ENCODE data around the gene ATP1A1. TPM values are rescaled to one million over a fixed set of nuclear protein-coding genes. Genes with fewer than 3 reads are reported as not detected.

ATP1A1 gene
- total RNA-seq, 1 donor from 2014 or later = 261 TPM

DNA sequence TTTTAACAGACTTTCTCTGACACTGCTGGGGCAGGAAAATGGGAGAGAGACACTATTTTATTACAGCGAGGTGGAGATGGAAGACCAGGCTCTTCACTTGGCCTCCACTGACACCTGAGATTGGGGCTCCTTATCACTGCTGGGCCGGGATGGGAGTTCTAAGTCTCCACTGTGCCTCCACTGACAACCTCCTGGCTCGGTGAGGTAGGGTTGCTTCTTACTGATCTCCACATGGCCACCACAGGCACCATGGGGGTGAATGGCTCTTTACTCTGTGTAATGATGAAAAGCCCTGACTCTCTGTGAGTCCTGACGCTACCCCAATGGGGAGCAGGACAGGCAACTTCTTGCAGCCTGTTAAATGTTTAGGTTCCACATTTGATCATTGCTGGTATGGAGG is 67.7 kb downstream of the ATP1A1 start:
- TF ChIP-seq, protein P1, sequence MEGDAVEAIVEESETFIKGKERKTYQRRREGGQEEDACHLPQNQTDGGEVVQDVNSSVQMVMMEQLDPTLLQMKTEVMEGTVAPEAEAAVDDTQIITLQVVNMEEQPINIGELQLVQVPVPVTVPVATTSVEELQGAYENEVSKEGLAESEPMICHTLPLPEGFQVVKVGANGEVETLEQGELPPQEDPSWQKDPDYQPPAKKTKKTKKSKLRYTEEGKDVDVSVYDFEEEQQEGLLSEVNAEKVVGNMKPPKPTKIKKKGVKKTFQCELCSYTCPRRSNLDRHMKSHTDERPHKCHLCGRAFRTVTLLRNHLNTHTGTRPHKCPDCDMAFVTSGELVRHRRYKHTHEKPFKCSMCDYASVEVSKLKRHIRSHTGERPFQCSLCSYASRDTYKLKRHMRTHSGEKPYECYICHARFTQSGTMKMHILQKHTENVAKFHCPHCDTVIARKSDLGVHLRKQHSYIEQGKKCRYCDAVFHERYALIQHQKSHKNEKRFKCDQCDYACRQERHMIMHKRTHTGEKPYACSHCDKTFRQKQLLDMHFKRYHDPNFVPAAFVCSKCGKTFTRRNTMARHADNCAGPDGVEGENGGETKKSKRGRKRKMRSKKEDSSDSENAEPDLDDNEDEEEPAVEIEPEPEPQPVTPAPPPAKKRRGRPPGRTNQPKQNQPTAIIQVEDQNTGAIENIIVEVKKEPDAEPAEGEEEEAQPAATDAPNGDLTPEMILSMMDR (conservative IDR thresholded peaks at IDR 0.05; ENCODE audit: low read depth, low read length) = no peak
- no peak overlapping the region for H3K4me3 ChIP-seq (ENCODE audit: low read depth, low read length)
- no peak for DNase-seq (ENCODE audit: low read depth)

DNA sequence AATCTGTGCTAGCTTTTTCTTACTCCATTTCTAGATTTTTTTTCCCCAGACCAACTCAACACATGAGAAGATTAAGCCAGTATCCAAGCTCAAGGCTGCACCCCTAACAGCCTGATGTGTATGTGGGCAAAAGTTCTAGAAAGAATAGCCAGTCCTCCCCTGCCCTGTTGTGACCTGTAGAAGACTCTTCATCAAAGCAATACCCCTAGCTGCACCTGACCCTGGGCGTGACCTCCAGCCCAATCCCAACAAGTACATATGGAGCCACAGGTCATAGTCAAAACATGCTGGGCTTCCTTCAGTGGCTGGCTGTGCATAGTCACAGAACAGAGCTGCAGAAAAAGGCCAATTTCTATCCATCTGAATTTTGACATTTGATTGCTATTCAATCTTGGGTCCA is 72.5 kb downstream of the ATP1A1 start:
- TF ChIP-seq, protein P1 (conservative IDR thresholded peaks at IDR 0.05; ENCODE audit: low read depth, low read length) = no peak
- no peak overlapping the region for H3K4me3 ChIP-seq (ENCODE audit: low read depth, low read length)
- DNase-seq (ENCODE audit: low read depth) = no peak

DNA sequence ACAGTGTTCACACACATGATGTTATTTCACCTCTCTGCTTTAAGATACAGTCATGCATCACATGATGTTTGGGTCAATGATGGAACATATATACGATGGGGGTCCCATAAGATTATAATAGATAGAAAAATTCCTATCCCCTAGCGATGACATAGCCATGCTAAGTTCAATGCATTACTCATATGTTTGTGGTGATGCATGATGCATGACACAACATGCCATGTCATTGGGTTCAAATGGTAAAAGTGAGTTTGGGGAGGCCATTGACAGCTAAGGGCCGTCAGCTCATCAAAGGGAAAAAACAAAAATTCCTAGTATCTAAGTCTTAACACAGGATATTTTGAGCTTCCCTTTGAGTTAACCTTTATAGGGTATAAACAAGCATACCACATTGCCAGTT is 73.6 kb downstream of the ATP1A1 start:
- no peak for DNase-seq (ENCODE audit: low read depth)
- H3K4me3 ChIP-seq (ENCODE audit: low read depth, low read length) = no peak overlapping the region
- TF ChIP-seq, protein P1 (conservative IDR thresholded peaks at IDR 0.05; ENCODE audit: low read depth, low read length) = no peak

DNA sequence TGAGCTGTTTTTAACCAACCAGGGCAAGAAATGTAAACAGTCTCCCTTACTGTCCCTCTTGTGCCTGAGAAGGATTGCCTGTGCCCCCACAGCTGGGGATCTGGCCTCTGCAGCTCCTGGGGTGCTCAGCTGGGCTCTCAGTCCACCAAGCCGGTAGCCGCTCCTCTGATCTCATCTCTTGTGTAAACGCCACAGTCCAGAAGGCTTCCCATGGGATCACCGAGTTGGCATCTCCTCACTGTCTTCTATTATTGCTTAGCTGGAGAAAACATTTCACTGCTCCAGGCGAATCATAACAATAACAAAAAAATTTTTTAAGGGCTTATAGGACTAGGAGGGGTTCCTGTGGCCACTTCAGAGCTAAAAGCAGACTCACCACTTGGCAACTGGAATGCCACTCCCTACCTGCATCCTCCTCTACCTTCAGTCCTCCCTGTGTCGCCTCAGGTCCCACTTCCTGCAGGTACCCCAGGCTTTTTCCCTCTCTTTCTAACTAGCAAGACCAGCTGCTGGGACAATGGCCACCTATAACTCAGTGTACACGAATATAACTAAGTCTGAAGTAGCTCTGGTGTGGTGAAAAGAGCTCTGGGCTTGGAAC is 75.8 kb downstream of the ATP1A1 start:
- no peak for DNase-seq (ENCODE audit: low read depth)
- TF ChIP-seq, protein P1 (conservative IDR thresholded peaks at IDR 0.05; ENCODE audit: low read depth, low read length) = no peak
- H3K4me3 ChIP-seq (ENCODE audit: low read depth, low read length) = no peak overlapping the region

DNA sequence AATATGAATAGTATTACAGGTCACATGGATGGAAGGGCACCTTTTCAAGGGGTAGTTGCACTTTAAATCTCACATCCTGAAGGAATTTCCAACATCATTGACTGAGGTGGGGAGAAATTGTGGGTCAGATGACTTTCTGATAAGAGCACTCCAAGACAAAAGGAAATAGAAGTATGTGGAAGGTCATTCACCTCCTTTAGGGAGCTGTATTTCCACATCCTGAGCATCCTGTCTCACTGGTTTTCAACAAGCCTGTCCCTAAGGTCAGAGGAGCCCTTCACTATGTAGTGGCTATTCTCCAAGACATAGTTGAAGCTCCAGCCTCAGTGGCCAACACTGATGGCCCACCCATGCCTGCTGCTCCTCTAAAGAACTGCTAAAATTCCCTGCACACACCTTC is 76.5 kb downstream of the ATP1A1 start:
- TF ChIP-seq, protein P1 (conservative IDR thresholded peaks at IDR 0.05; ENCODE audit: low read depth, low read length) = no peak
- no peak for DNase-seq (ENCODE audit: low read depth)
- no peak overlapping the region for H3K4me3 ChIP-seq (ENCODE audit: low read depth, low read length)

DNA sequence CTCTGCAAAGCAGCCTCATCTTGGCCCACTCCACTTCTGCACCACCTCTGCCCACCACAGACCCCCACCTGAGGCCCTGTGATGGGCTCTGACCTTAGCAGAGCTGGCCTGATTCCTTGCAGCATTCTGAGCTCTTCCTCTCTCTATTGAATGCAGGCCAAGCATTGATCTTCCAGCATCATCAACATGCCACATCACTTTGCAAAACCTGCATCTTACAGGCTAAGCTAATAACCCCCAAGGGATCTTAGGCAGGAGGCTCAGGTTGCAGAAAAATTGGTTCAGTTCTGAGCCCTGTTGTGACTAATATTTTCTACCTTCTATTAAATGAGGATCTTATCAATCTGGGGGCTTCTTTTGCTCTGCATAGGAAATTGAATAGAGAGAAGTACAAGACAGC is 78.7 kb downstream of the ATP1A1 start:
- TF ChIP-seq, protein P1 (conservative IDR thresholded peaks at IDR 0.05; ENCODE audit: low read depth, low read length) = no peak
- no peak for DNase-seq (ENCODE audit: low read depth)
- H3K4me3 ChIP-seq (ENCODE audit: low read depth, low read length) = no peak overlapping the region

DNA sequence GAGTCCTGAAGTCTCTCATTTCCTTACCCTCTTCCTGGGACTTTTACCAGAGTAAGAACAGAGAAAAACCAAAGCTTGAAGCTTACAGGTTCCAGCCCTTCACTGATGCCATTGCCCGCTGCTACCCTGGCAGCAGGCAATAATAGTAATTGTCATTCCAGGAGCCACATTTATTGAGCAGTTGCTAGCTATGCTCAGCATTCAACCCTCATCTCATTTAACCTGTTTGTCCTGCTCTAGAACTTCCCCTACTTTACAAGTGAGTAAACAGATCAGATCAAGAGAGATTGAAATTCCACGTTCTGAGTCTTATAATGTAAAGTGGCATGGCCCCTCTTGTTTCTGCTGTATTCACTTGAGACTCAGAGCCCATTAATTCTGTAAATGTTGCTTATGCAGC is 80.4 kb downstream of the ATP1A1 start:
- DNase-seq (ENCODE audit: low read depth) = no peak
- TF ChIP-seq, protein P1 (conservative IDR thresholded peaks at IDR 0.05; ENCODE audit: low read depth, low read length) = no peak

More for the DNA sequence above, 80.4 kb downstream of the ATP1A1 start:
- H3K4me3 ChIP-seq (ENCODE audit: low read depth, low read length) = no peak overlapping the region

Data from epithelial cell of proximal tubule (primary cell).